Measurements from ENCODE around the gene ANOS1.
"Not testable (repeated sequence)": the region's sequence is repeated elsewhere in the genome, so short reads cannot be mapped to it uniquely, and the experiment has no call there.

Gene ANOS1

GRCh38 chrX:8546715-8547114 lies 185.2 kb downstream of the ANOS1 start:
- ChIA-PET CTCF (no interaction called here), POLR2A (ENCODE audit: low non-redundant PET) (no interaction called here)
- TF ChIP-seq CTCF (conservative IDR thresholded peaks at IDR 0.05; ENCODE audit: low read depth) = no peak
- DNase-seq (ENCODE audit: low spot score) = no peak
- H3K27ac ChIP-seq = no peak overlapping the region

GRCh38 chrX:8520791-8521190 lies 211.1 kb downstream of the ANOS1 start:
- TF ChIP-seq CTCF (conservative IDR thresholded peaks at IDR 0.05; ENCODE audit: low read depth) = no peak
- peak; percentile 0 for DNase-seq (ENCODE audit: low spot score)
- H3K27ac ChIP-seq = no peak overlapping the region
- ChIA-PET CTCF (interaction anchor here (0.6 kb wide), 1 partner anchor 341 kb away, joined by 3 read pairs; no protein-coding TSS in a partner anchor), POLR2A (ENCODE audit: low non-redundant PET) (no interaction called here)

GRCh38 chrX:8520178-8520577 lies 211.8 kb downstream of the ANOS1 start:
- no peak for TF ChIP-seq CTCF (conservative IDR thresholded peaks at IDR 0.05; ENCODE audit: low read depth)
- ChIA-PET CTCF (interaction anchor here (0.7 kb wide), 1 partner anchor 10 kb away, joined by 3 read pairs; no protein-coding TSS in a partner anchor), POLR2A (ENCODE audit: low non-redundant PET) (no interaction called here)
- no peak for DNase-seq (ENCODE audit: low spot score)
- H3K27ac ChIP-seq = no peak overlapping the region; the same call in 1 of the 2 replicates

- CTCF ChIA-PET = no interaction called here
Observed at GRCh38 chrX:8504451-8504850, 227.5 kb downstream of the ANOS1 start.

GRCh38 chrX:8502101-8502500 lies 229.8 kb downstream of the ANOS1 start:
- POLR2A ChIA-PET (ENCODE audit: low non-redundant PET); H3K27ac ChIP-seq; DNase-seq (ENCODE audit: low spot score); CTCF ChIA-PET: not testable (repeated sequence)

More at GRCh38 chrX:8504451-8504850, 227.5 kb downstream of the ANOS1 start:
- peak; percentile 50 for DNase-seq (ENCODE audit: low spot score)
- H3K27ac ChIP-seq = no peak overlapping the region
- POLR2A ChIA-PET (ENCODE audit: low non-redundant PET) = no interaction called here
- TF ChIP-seq CTCF (conservative IDR thresholded peaks at IDR 0.05; ENCODE audit: low read depth) = no peak

- POLR2A ChIA-PET (ENCODE audit: low non-redundant PET) = no interaction called here
- DNase-seq (ENCODE audit: low spot score) = no peak
- TF ChIP-seq CTCF (conservative IDR thresholded peaks at IDR 0.05; ENCODE audit: low read depth) = no peak
- no peak overlapping the region for H3K27ac ChIP-seq
- CTCF ChIA-PET = no interaction called here
Observed at GRCh38 chrX:8500203-8500602, 231.7 kb downstream of the ANOS1 start.

- POLR2A ChIA-PET (ENCODE audit: low non-redundant PET); DNase-seq (ENCODE audit: low spot score); CTCF ChIA-PET; H3K27ac ChIP-seq: not testable (repeated sequence)
Observed at GRCh38 chrX:8495036-8495435, 236.9 kb downstream of the ANOS1 start.

GRCh38 chrX:8484360-8484949 lies 247.5 kb downstream of the ANOS1 start:
- ChIA-PET POLR2A (ENCODE audit: low non-redundant PET) (no interaction called here), CTCF (no interaction called here)
- no peak for DNase-seq (ENCODE audit: low spot score)
- no peak for TF ChIP-seq CTCF (conservative IDR thresholded peaks at IDR 0.05; ENCODE audit: low read depth)
- no peak overlapping the region for H3K27ac ChIP-seq

All from RWPE1 (cell line).